Keratinocyte (primary cell): ENCODE measurements around the gene OSBPL1A. TPM values are rescaled to one million over a fixed set of nuclear protein-coding genes. Genes with fewer than 3 reads are reported as not detected.

Experiments
- DNase-seq: peaks from one replicate; pipeline ENCODE4 v3.0.0-alpha.2; 2011; ENCODE audit warnings: low read depth, missing footprints, low spot score
- FAIRE-seq: peaks from 2 replicates; lab custom pipeline; 2011; peaks lifted over from hg19 to GRCh38; lab: Jason Lieb, UNC
- H2AFZ ChIP-seq: 2 replicates; pipeline ENCODE4 v1.6.0; 2012; ENCODE audit warnings: low read length, control low read depth, inconsistent platforms; ENCODE audit not compliant: control insufficient read depth
- H3K27ac ChIP-seq: 2 replicates; pipeline ENCODE4 v1.5.1; 2011; ENCODE audit warnings: low read length; ENCODE audit not compliant: control insufficient read depth, insufficient read depth
- H3K27me3 ChIP-seq: 3 replicates; pipeline ENCODE4 v1.6.0; 2011; ENCODE audit warnings: low read length; ENCODE audit not compliant: control insufficient read depth, insufficient read depth; ENCODE audit errors: extremely low read depth
- H3K36me3 ChIP-seq, 2 experiments: 2 replicates in 1 of 2; 3 replicates in 1 of 2; pipeline ENCODE4 v1.5.1; 2011; ENCODE audit warnings: low read length in 2 of 2, mild to moderate bottlenecking in 1 of 2; ENCODE audit not compliant: control insufficient read depth in 2 of 2, insufficient read depth in 2 of 2; ENCODE audit errors: extremely low read depth in 1 of 2
- H3K4me1 ChIP-seq: 3 replicates; pipeline ENCODE4 v1.5.1; 2011; ENCODE audit warnings: low read length; ENCODE audit not compliant: control insufficient read depth, insufficient read depth; ENCODE audit errors: extremely low read depth
- H3K4me2 ChIP-seq: 3 replicates; pipeline ENCODE4 v1.6.0; 2011; ENCODE audit warnings: low read depth, low read length; ENCODE audit not compliant: control insufficient read depth, insufficient read depth; ENCODE audit errors: extremely low read depth
- H3K4me3 ChIP-seq, 3 experiments: fragments of 200-600 bp in 1 of 3; sonication (generic) in 1 of 3; 2 replicates in 2 of 3; 3 replicates in 1 of 3; pipeline ENCODE4 v1.5.1; 2011 to 2016; ENCODE audit warnings: low read length in 3 of 3, mild to moderate bottlenecking in 3 of 3, control low read depth in 2 of 3, inconsistent platforms in 1 of 3, low read depth in 1 of 3, mixed read lengths in 1 of 3, mixed run types in 1 of 3, moderate library complexity in 1 of 3; ENCODE audit not compliant: control insufficient read depth in 2 of 3, insufficient read depth in 2 of 3; ENCODE audit errors: extremely low read depth in 1 of 3
- H3K79me2 ChIP-seq: 2 replicates; pipeline ENCODE4 v1.6.0; 2012; ENCODE audit warnings: low read length; ENCODE audit not compliant: control insufficient read depth, insufficient read depth
- H3K9ac ChIP-seq: 3 replicates; pipeline ENCODE4 v1.6.0; 2011; ENCODE audit warnings: low read length; ENCODE audit not compliant: control insufficient read depth, insufficient read depth; ENCODE audit errors: extremely low read depth
- H3K9me1 ChIP-seq: 3 replicates; pipeline ENCODE4 v1.6.0; 2011; ENCODE audit warnings: low read length; ENCODE audit not compliant: control insufficient read depth, insufficient read depth; ENCODE audit errors: extremely low read depth
- H3K9me3 ChIP-seq: 2 replicates; pipeline ENCODE4 v1.5.1; 2012; ENCODE audit warnings: low read depth, low read length; ENCODE audit not compliant: control insufficient read depth
- H4K20me1 ChIP-seq: 3 replicates; pipeline ENCODE4 v1.6.0; 2011; ENCODE audit warnings: low read length; ENCODE audit not compliant: control insufficient read depth, insufficient read depth; ENCODE audit errors: extremely low read depth
- EZH2 ChIP-seq: IDR thresholded peaks from one replicate; pipeline ENCODE4 v1.6.1; 2012; ENCODE audit warnings: inconsistent platforms, mild to moderate bottlenecking, low read length, moderate library complexity
- dilution Hi-C: fragments of 300-500 bp; cut with MboI; formaldehyde crosslinking; loops from one replicate; pipeline ENCODE4 v1.7.0; 2020; ENCODE audit warnings: low sequenced_read_pairs; ENCODE audit not compliant: extremely low pct_ligation_motif_present
- polyA plus RNA-seq, 5 experiments: library from polyadenylated mRNA; depleted of rRNA in 3 of 5; stranded (reverse) in 3 of 5; stranded (forward) in 1 of 5; unstranded in 1 of 5; fragments of >200 nt; gene quantifications; 1 replicate in 1 of 5; 2 replicates in 3 of 5; 3 replicates in 1 of 5; pipeline versions ENCODE4 v1.2.1 to v1.2.3, GENCODE V29; 2011 to 2012; ENCODE audit warnings: missing spikeins in 2 of 5, low read depth in 1 of 5, low replicate concordance in 1 of 5
- TF ChIP-seq, protein P1 (sequence below), 3 experiments: IDR thresholded peaks in 1 of 3; conservative IDR thresholded peaks in 1 of 3; optimal IDR thresholded peaks in 1 of 3; 2 replicates in 2 of 3; 3 replicates in 1 of 3; pipeline versions ENCODE3 to v1.5.1; 2011; ENCODE audit warnings: low read length in 3 of 3, mild to moderate bottlenecking in 3 of 3, moderate library complexity in 2 of 3, control low read depth in 1 of 3, inconsistent platforms in 1 of 3; ENCODE audit not compliant: insufficient read depth in 2 of 3; ENCODE audit errors: extremely low read depth in 1 of 3

Gene OSBPL1A
- polyA plus RNA-seq, 1 donor (not counting 4 experiments of a cell fraction or from before 2014, with no cell fraction given): 17.7 TPM

DNA sequence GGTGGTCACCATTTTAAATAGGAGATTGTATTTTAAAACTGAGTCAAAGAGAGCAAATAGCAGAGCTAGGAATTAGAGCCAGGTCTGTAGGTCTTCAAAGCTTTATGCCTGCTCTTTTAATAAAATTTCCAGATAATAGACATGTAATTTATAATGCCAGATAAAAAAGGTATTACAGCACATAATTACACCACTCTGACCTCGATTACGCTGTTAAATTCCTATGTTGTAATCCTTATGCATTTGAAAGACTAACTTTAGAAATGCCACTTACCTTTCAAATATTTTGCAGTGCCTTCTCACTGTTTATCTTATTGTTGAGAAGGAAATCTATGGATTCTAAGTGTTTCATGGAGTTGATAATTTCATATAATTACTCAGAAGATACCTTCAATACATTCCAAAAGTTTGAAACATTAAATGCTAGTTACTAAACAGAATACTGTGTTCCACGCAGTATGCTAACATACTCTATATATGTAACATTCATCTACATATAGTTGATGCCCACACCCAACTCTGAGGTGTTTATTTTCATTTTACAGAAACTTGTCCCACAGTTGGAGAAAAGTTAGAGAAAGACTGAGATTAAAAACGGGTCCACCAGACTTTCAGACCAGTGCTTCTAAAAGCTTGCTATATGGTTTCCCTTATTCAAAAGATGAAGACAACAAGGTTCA lies 120.0 kb downstream of the OSBPL1A start:
- no peaks in the 10 kb centered on the region for H3K27me3 ChIP-seq
- no peak for TF ChIP-seq EZH2
- TF ChIP-seq, protein P1, sequence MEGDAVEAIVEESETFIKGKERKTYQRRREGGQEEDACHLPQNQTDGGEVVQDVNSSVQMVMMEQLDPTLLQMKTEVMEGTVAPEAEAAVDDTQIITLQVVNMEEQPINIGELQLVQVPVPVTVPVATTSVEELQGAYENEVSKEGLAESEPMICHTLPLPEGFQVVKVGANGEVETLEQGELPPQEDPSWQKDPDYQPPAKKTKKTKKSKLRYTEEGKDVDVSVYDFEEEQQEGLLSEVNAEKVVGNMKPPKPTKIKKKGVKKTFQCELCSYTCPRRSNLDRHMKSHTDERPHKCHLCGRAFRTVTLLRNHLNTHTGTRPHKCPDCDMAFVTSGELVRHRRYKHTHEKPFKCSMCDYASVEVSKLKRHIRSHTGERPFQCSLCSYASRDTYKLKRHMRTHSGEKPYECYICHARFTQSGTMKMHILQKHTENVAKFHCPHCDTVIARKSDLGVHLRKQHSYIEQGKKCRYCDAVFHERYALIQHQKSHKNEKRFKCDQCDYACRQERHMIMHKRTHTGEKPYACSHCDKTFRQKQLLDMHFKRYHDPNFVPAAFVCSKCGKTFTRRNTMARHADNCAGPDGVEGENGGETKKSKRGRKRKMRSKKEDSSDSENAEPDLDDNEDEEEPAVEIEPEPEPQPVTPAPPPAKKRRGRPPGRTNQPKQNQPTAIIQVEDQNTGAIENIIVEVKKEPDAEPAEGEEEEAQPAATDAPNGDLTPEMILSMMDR (optimal IDR thresholded peaks at IDR 0.05 in 1 of 3, IDR thresholded peaks at IDR 0.05 in 1 of 3, conservative IDR thresholded peaks at IDR 0.05 in 1 of 3; ENCODE audit: extremely low read depth in 1 of 3, insufficient read depth in 2 of 3, low read length in 3 of 3): no peak
- no peak for DNase-seq
- no peaks in the 10 kb centered on the region for H3K36me3 ChIP-seq
- H3K4me1 ChIP-seq: peaks cover 9% of the 10 kb centered on the region
- H3K27ac ChIP-seq: no peak overlapping the region
- no peaks in the 10 kb centered on the region for H3K9me1 ChIP-seq
- no peak overlapping the region for H3K4me2 ChIP-seq
- dilution Hi-C loops: no loop called here
- no peak overlapping the region for H3K4me3 ChIP-seq
- no peaks in the 10 kb centered on the region for H3K9me3 ChIP-seq
- FAIRE-seq: no peak
- no peak overlapping the region for H2AFZ ChIP-seq
- H3K9ac ChIP-seq: no peak overlapping the region
- no peaks in the 10 kb centered on the region for H3K79me2 ChIP-seq
- no peaks in the 10 kb centered on the region for H4K20me1 ChIP-seq

DNA sequence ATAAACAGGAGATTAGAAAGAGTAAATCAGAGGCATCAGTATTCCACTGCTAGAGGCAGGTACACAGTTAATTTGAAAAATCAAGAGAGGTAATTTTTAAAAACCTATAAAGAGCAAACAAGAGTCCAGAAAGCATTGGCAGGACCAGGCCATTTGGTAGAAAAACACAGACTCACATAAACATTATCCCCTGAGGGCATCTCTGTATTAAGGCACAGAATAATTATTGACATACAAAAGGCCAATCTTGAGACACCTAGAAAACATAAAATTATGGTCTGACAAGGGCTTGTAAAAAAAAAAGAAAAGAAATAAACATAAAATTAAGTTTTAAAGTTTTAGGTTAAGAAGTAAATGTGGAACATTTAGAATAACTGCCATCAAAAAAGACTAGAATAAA lies 120.6 kb downstream of the OSBPL1A start:
- Histone ChIP-seq H3K9ac (no peak overlapping the region), H4K20me1 (no peaks in the 10 kb centered on the region)
- TF ChIP-seq, protein P1 (optimal IDR thresholded peaks at IDR 0.05 in 1 of 3, IDR thresholded peaks at IDR 0.05 in 1 of 3, conservative IDR thresholded peaks at IDR 0.05 in 1 of 3; ENCODE audit: extremely low read depth in 1 of 3, insufficient read depth in 2 of 3, low read length in 3 of 3): no peak
- TF ChIP-seq EZH2: no peak

More for the DNA sequence above, 120.6 kb downstream of the OSBPL1A start:
- Histone ChIP-seq H3K9me1 (no peaks in the 10 kb centered on the region), H3K27ac (no peak overlapping the region), H3K4me2 (no peak overlapping the region), H3K36me3 (no peaks in the 10 kb centered on the region), H3K9me3 (no peaks in the 10 kb centered on the region), H3K27me3 (no peaks in the 10 kb centered on the region), H3K4me1 (peaks cover 14% of the 10 kb centered on the region), H2AFZ (no peak overlapping the region), H3K4me3 (no peak overlapping the region), H3K79me2 (no peaks in the 10 kb centered on the region)
- DNase-seq (no peak), FAIRE-seq (no peak)
- dilution Hi-C loops: no loop called here
